ENCODE results near the gene UBE2O.

The UBE2O gene

DNA sequence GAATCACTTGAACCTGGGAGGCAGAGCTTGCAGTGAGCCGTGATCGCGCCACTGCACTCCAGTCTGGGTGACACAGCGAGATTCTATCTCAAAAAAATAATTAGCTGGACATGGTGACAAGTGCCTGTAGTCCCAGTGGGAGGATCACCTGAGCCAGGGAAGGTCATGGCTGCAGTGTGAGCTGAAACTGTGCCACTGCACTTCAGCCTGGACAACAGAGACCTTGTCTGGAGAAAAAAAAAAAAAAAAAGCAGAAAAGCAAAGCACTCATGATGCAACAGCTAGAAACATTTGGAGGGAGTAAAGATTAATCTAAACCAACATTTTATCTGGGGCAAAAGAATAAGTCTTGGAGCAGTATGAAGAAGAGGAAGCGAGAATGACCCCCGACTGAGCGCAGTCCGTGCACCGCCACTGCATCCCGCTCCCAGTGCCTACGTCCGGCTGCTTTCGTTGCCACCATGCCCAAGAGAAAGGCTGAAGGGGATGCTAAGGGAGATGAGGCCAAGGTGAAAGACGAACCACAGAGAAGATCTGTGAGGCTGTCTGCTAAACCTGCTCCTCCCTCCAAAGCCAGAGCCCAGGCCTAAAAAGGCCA, 107.5 kb downstream of the UBE2O start:
- Histone ChIP-seq H3K9me3 (ENCODE audit: insufficient read depth, low read length, severe bottlenecking) (no peaks in the 10 kb centered on the region), H3K27ac (ENCODE audit: low read length) (no peak overlapping the region), H3K79me2 (ENCODE audit: insufficient read depth, low read length) (peaks cover 7% of the 10 kb centered on the region), H3K4me3 (ENCODE audit: low read depth in 1 of 2, low read length in 2 of 2) (no peak overlapping the region), H3K27me3 (ENCODE audit: insufficient read depth, low read length, poor library complexity) (no peaks in the 10 kb centered on the region), H3K4me1 (ENCODE audit: insufficient read depth, low read length) (peaks cover 2% of the 10 kb centered on the region; the same call in 1 of the 2 replicates), H3K36me3 (ENCODE audit: insufficient read depth, low read length) (peaks cover 63% of the 10 kb centered on the region), H3K4me2 (ENCODE audit: insufficient read depth, low read length) (no peak overlapping the region), H3K9ac (ENCODE audit: low read depth, low read length) (no peak overlapping the region), H2AFZ (ENCODE audit: low read depth, low read length) (no peak overlapping the region), H4K20me1 (ENCODE audit: insufficient read depth, low read length) (no peaks in the 10 kb centered on the region; the same call in 1 of the 2 replicates)
- no peak for ATAC-seq (ENCODE audit: insufficient read depth, low read depth)
- DNase-seq, result no peak
- TF ChIP-seq, protein P1, sequence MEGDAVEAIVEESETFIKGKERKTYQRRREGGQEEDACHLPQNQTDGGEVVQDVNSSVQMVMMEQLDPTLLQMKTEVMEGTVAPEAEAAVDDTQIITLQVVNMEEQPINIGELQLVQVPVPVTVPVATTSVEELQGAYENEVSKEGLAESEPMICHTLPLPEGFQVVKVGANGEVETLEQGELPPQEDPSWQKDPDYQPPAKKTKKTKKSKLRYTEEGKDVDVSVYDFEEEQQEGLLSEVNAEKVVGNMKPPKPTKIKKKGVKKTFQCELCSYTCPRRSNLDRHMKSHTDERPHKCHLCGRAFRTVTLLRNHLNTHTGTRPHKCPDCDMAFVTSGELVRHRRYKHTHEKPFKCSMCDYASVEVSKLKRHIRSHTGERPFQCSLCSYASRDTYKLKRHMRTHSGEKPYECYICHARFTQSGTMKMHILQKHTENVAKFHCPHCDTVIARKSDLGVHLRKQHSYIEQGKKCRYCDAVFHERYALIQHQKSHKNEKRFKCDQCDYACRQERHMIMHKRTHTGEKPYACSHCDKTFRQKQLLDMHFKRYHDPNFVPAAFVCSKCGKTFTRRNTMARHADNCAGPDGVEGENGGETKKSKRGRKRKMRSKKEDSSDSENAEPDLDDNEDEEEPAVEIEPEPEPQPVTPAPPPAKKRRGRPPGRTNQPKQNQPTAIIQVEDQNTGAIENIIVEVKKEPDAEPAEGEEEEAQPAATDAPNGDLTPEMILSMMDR (IDR thresholded peaks at IDR 0.05; ENCODE audit: borderline replicate concordance, extremely low read depth, low read length, poor library complexity, severe bottlenecking), result no peak
- TF ChIP-seq EZH2 (IDR thresholded peaks at IDR 0.05; ENCODE audit: borderline replicate concordance, low read depth, low read length, severe bottlenecking), result no peak

DNA sequence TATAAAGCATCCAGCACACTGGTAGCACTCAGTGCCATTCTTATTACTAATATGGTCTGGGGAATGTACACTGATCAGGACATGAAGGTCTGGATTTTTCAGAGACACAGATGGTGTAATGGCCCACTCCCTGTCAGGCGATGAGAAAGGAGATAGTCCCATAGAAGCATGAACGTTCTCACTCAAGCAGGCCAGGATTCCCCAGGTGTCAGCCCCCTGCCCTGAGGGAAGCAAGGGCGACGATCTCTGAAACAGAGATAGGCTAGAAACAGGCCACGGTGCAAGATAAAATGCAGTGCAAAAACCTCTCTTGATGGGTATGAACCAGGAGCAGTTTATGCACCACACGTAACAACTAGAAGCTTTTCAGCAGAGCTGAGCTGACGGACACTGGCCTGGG, 109.8 kb downstream of the UBE2O start:
- no peak overlapping the region for H2AFZ ChIP-seq (ENCODE audit: low read depth, low read length)
- no peak overlapping the region for H3K4me3 ChIP-seq (ENCODE audit: low read depth in 1 of 2, low read length in 2 of 2)
- H3K27me3 ChIP-seq (ENCODE audit: insufficient read depth, low read length, poor library complexity), result no peaks in the 10 kb centered on the region
- no peak for TF ChIP-seq EZH2 (IDR thresholded peaks at IDR 0.05; ENCODE audit: borderline replicate concordance, low read depth, low read length, severe bottlenecking)
- TF ChIP-seq, protein P1 (IDR thresholded peaks at IDR 0.05; ENCODE audit: borderline replicate concordance, extremely low read depth, low read length, poor library complexity, severe bottlenecking), result no peak
- H3K9me3 ChIP-seq (ENCODE audit: insufficient read depth, low read length, severe bottlenecking), result no peaks in the 10 kb centered on the region
- H3K9ac ChIP-seq (ENCODE audit: low read depth, low read length), result no peak overlapping the region
- peaks cover 6% of the 10 kb centered on the region; the same call in 1 of the 2 replicates for H3K79me2 ChIP-seq (ENCODE audit: insufficient read depth, low read length)
- ATAC-seq (ENCODE audit: insufficient read depth, low read depth) (no peak), DNase-seq (no peak)
- peaks cover 71% of the 10 kb centered on the region for H3K36me3 ChIP-seq (ENCODE audit: insufficient read depth, low read length)
- no peak overlapping the region for H3K27ac ChIP-seq (ENCODE audit: low read length)
- no peaks in the 10 kb centered on the region; the same call in 1 of the 2 replicates for H4K20me1 ChIP-seq (ENCODE audit: insufficient read depth, low read length)
- no peak overlapping the region for H3K4me2 ChIP-seq (ENCODE audit: insufficient read depth, low read length)
- H3K4me1 ChIP-seq (ENCODE audit: insufficient read depth, low read length), result no peaks in the 10 kb centered on the region

DNA sequence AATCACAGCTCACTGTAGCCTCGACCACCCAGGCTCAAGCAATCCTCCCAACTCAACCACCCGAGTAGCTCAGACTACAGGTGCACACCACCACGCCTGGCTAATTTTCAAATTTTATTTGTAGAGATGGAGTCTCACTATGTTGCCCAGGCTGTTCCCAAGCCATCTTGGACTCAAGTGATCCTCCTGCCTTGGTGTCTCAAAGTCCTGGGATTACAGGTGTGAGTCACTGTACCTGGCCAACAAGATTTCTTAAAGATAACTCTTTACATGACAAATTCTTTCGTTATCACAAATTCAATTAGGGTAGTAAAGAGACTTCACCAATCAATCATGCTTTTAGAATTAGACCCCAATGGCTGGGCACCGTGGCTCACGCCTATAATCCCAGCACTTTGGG, 111.7 kb downstream of the UBE2O start:
- DNase-seq, result no peak
- H3K27ac ChIP-seq (ENCODE audit: low read length), result no peak overlapping the region
- H3K9me3 ChIP-seq (ENCODE audit: insufficient read depth, low read length, severe bottlenecking), result no peaks in the 10 kb centered on the region
- peaks cover 11% of the 10 kb centered on the region; the same call in 1 of the 2 replicates for H3K79me2 ChIP-seq (ENCODE audit: insufficient read depth, low read length)
- H3K4me1 ChIP-seq (ENCODE audit: insufficient read depth, low read length), result no peaks in the 10 kb centered on the region
- no peaks in the 10 kb centered on the region for H3K27me3 ChIP-seq (ENCODE audit: insufficient read depth, low read length, poor library complexity)
- H2AFZ ChIP-seq (ENCODE audit: low read depth, low read length), result no peak overlapping the region
- no peaks in the 10 kb centered on the region; the same call in 1 of the 2 replicates for H4K20me1 ChIP-seq (ENCODE audit: insufficient read depth, low read length)
- no peak for TF ChIP-seq EZH2 (IDR thresholded peaks at IDR 0.05; ENCODE audit: borderline replicate concordance, low read depth, low read length, severe bottlenecking)
- TF ChIP-seq, protein P1 (IDR thresholded peaks at IDR 0.05; ENCODE audit: borderline replicate concordance, extremely low read depth, low read length, poor library complexity, severe bottlenecking), result no peak
- no peak overlapping the region for H3K4me3 ChIP-seq (ENCODE audit: low read depth in 1 of 2, low read length in 2 of 2)
- no peak overlapping the region for H3K4me2 ChIP-seq (ENCODE audit: insufficient read depth, low read length)
- H3K9ac ChIP-seq (ENCODE audit: low read depth, low read length), result no peak overlapping the region
- peaks cover 57% of the 10 kb centered on the region for H3K36me3 ChIP-seq (ENCODE audit: insufficient read depth, low read length)
- ATAC-seq (ENCODE audit: insufficient read depth, low read depth), result no peak
